HG03045 (cell line): ENCODE results near the gene HPD.

ENCODE experiments used
- ATAC-seq: cut with Tn5 transposase; IDR thresholded peaks from one replicate; pipeline ENCODE4 v1.9.1; 2021; ENCODE audit warnings: mild to moderate bottlenecking, moderate library complexity; ENCODE audit not compliant: unreplicated experiment

Gene HPD

GRCh38 chr12:121829250-121829918 lies 29.3 kb downstream of the HPD start:
- no peak for ATAC-seq

- ATAC-seq = no peak
Measured at GRCh38 chr12:121828826-121829225, 29.8 kb downstream of the HPD start.

- no peak for ATAC-seq
Measured at GRCh38 chr12:121828306-121828705, 30.4 kb downstream of the HPD start.

GRCh38 chr12:121827351-121828099 lies 31.1 kb downstream of the HPD start:
- ATAC-seq = no peak

GRCh38 chr12:121826318-121827150 lies 32.1 kb downstream of the HPD start:
- ATAC-seq = no peak

- ATAC-seq = no peak
Measured at GRCh38 chr12:121825041-121825523, 33.6 kb downstream of the HPD start.

GRCh38 chr12:121823727-121824115 lies 34.9 kb downstream of the HPD start:
- ATAC-seq = no peak

GRCh38 chr12:121823101-121823726 lies 35.4 kb downstream of the HPD start:
- ATAC-seq = no peak

- ATAC-seq = no peak
Measured at GRCh38 chr12:121822393-121823100, 36.1 kb downstream of the HPD start.

GRCh38 chr12:121820056-121820455 lies 38.6 kb downstream of the HPD start:
- no peak for ATAC-seq

GRCh38 chr12:121819212-121819949 lies 39.3 kb downstream of the HPD start:
- no peak for ATAC-seq

- no peak for ATAC-seq
Measured at GRCh38 chr12:121817648-121818043, 41.0 kb downstream of the HPD start.

- ATAC-seq = no peak
Measured at GRCh38 chr12:121816925-121817647, 41.6 kb downstream of the HPD start.

- ATAC-seq = no peak
Measured at GRCh38 chr12:121815263-121815662, 43.4 kb downstream of the HPD start.

GRCh38 chr12:121814429-121815119 lies 44.1 kb downstream of the HPD start:
- ATAC-seq = no peak

- no peak for ATAC-seq
Measured at GRCh38 chr12:121813951-121814350, 44.7 kb downstream of the HPD start.

- ATAC-seq = no peak
Measured at GRCh38 chr12:121812921-121813896, 45.5 kb downstream of the HPD start.
